Fibroblast of the aortic adventitia (primary cell): ENCODE results near the gene HLA-DPB1. TPM values are rescaled to one million over a fixed set of nuclear protein-coding genes. Genes with fewer than 3 reads are reported as not detected.
A peak's percentile ranks its signal among the peaks of the same experiment; 100 is the strongest.

Experiments
- DNase-seq: peaks from one replicate; pipeline ENCODE4 v3.0.0-alpha.2; 2010; ENCODE audit warnings: low read depth
- H3K4me3 ChIP-seq: 2 replicates; pipeline ENCODE4 v1.5.1; 2011; ENCODE audit warnings: low read depth, mild to moderate bottlenecking, control low read depth, low read length, moderate library complexity
- total RNA-seq: library from RNA; depleted of rRNA; stranded (reverse); fragments of >200 nt; gene quantifications from 2 replicates; pipeline ENCODE4 v1.2.3, GENCODE V29; 2012; ENCODE audit warnings: low replicate concordance
- TF ChIP-seq, protein P1 (sequence below): IDR thresholded peaks from 2 replicates; pipeline ENCODE4 v1.5.1; 2011; ENCODE audit warnings: mild to moderate bottlenecking, low read length, control low read depth, inconsistent platforms; ENCODE audit not compliant: insufficient read depth

The HLA-DPB1 gene
- 0.27 and 3.8 TPM in 2 replicates for total RNA-seq

DNA sequence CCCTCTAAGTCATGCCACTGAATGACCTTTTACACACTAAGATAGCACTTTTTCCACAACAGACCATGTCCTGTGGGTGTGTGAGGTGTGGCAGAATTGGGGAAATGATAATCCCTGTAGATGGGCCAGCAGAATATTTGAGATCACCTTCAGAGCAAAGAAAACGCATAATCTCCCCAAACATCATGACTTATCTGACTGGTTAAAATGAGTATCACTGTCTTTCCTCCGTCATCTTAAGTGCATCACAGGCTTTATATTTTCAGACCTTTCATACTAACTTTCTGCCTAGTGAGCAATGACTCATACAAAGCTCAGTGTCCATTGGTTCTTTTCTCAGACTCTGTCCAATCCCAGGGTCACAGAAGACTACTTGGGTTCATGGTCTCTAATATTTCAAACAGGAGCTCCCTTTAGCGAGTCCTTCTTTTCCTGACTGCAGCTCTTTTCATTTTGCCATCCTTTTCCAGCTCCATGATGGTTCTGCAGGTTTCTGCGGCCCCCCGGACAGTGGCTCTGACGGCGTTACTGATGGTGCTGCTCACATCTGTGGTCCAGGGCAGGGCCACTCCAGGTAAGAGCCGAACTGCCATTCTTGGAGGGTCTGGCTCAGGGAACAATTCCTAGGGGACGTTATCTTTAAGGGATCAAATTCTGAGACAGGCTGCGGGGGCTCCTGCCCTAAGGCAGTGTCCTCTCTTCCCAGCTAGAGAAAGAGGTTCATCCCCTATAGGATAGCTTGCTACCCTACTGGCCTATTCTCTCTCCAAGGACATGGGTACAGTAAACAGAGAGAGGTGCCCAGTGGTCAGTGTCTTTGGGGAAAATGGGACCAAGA lies at the start of gene HLA-DPB1:
Gene HLA-DPB1 (plus strand): TSS at position 423 of the 838 bp plus-strand sequence. CDS start 52 bp downstream, at position 475.
- H3K4me3 ChIP-seq, result no peak within 1 kb of the TSS
- TF ChIP-seq, protein P1, sequence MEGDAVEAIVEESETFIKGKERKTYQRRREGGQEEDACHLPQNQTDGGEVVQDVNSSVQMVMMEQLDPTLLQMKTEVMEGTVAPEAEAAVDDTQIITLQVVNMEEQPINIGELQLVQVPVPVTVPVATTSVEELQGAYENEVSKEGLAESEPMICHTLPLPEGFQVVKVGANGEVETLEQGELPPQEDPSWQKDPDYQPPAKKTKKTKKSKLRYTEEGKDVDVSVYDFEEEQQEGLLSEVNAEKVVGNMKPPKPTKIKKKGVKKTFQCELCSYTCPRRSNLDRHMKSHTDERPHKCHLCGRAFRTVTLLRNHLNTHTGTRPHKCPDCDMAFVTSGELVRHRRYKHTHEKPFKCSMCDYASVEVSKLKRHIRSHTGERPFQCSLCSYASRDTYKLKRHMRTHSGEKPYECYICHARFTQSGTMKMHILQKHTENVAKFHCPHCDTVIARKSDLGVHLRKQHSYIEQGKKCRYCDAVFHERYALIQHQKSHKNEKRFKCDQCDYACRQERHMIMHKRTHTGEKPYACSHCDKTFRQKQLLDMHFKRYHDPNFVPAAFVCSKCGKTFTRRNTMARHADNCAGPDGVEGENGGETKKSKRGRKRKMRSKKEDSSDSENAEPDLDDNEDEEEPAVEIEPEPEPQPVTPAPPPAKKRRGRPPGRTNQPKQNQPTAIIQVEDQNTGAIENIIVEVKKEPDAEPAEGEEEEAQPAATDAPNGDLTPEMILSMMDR, result no peak
- DNase-seq, result peak; percentile 54

DNA sequence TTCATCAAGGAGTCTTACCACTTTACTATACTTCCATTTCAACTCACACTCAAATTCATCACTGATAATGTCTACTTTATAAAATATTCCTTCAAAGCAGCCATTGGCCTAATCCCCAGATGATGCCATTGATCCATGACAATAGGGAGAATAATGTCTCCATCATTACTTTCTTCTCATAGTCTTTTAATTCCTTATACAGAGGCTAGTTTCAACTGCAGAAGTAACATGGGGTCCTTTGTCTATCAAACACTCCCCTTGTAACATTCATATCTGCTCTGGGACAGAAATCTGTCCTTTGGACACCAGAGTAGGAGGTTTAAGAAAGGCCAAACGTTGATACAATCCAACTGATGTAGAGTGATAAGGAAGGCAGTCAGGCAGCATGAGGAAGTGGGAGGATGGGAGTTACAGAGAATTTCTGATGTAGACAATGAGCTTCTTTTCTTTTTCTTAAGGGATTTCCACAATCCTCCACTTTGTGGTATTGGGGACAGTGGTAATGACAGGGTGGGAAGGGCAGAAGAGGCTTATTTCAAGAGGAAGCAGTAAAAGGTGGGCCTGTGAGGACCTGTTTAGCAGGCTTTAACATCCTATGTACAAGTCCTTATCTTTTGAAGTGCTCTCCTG lies 47.5 kb upstream of the HLA-DPB1 start:
- DNase-seq, result no peak
- TF ChIP-seq, protein P1, result no peak
- no peak overlapping the region for H3K4me3 ChIP-seq

DNA sequence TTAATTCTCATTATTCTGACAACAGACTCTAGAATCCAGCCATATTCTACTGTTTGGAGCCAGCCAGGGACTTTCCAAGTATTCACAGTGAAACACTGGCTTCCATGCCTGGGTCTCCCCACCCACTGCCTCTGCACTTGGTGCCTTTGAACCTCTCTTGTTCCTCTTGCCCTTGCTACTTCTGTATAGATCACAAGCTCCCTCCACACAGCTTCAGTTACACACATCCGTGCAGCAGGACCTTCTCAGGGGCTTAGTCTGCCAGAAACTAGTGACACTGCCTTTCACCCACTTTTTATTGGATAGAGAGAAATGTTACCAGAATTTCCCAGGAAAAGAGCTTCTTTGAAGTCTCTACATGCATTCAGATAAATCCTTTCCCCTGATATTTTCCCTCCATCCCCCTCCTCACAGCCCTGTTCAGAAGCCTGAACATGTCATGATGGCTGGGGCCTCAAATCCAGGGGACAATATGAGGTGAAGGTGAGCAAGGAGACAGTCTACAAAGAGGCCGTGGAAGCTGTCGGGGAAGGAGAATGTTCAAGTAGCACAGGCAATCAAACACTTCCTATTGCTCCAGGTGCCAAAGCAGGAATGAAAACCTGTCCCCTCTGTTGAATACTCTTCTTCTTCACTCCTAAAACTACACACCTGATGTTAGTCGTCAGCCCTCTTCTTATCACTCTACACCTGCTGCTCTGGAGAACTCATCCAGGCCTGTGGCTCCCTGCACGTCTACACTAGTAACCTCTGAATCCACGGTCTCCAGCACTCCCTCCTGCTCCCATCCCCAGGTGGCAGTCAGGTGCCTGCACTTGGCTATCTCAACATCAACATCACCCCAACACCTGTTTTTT lies 46.2 kb upstream of the HLA-DPB1 start:
- no peak overlapping the region for H3K4me3 ChIP-seq
- DNase-seq, result peak; percentile 2
- TF ChIP-seq, protein P1, result no peak

DNA sequence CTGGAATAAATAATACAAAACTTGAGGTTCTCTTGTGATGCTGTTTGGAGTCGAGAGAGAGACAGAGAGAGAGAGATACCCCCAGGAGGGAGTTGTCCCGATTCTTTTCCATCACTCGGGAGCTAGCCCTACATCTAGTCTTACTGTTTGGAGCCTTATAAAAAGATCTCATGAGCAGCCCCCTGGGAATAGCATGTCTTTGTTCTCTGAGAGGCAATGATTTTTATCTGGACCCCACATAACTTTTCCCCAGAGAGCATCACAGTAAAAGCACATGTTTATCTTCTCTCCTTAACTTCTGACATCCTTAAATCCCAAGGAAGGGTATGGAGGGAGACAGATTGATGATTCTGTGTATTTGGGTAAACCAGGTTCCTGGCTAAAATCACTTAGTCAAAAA lies 45.5 kb upstream of the HLA-DPB1 start:
- TF ChIP-seq, protein P1, result no peak
- H3K4me3 ChIP-seq, result no peak overlapping the region
- no peak for DNase-seq

DNA sequence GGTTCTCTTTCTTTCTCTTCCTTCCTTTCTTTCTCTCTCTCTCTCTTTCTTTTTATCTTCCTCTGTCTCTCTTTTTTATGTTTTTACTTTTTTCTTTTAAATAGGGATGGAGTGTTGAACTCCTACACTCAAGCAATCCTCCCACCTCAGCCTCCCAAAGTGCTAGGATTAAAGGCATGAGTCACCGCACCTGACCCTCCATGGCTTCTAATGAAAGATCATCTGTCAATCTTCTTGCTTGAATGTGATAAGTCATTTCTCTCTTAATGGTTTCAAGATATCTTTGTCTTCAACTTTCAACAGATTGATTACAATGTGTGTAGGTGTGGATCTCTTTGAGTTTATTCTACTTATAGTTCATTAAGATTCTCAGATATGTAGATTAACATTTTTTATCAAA lies 41.2 kb upstream of the HLA-DPB1 start:
- no peak overlapping the region for H3K4me3 ChIP-seq
- no peak for DNase-seq
- TF ChIP-seq, protein P1, result no peak

DNA sequence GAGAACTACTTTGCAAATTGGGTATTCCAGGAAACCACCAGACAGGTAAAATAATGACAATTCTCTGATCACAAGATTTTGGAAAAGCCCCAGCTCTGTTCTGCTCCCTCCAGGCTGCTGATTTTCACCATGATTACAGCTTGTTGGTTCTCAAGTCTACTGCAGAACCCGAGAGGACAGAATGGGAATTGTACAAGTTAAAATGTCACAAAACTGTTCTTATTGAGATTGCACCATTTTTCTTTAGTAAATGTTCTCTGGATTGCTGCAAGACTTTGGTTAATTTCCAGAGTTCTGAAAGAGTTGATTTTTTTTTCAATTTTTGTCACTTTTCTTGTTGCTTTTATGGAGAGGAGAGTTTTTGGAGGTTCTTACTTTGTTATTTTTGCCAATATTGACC lies 39.3 kb upstream of the HLA-DPB1 start:
- TF ChIP-seq, protein P1, result no peak
- H3K4me3 ChIP-seq, result no peak overlapping the region
- DNase-seq, result no peak
